HepG2 (cell line): ENCODE results near the gene FANK1. TPM values are rescaled to one million over a fixed set of nuclear protein-coding genes. Genes with fewer than 3 reads are reported as not detected.
A peak's percentile ranks its signal among the peaks of the same experiment; 100 is the strongest.
"Not testable (repeated sequence)": the region's sequence is repeated elsewhere in the genome, so short reads cannot be mapped to it uniquely, and the experiment has no call there.

ENCODE experiments used
- ATAC-seq: fragments of 200-7000 bp; cut with Tn5 transposase; 3 replicates; pipeline ENCODE4 v1.9.1; 2020; ENCODE audit warnings: mild to moderate bottlenecking, moderate library complexity
- BruUV-seq: library from RNA; stranded (reverse); fragments of 400-500 nt; replicated peaks from 2 replicates; lab custom pipeline; 2021; lab: Mats Ljungman, UMichigan
- CTCF ChIA-PET: fragments of 300-600 bp; formaldehyde crosslinking; extraction: SDS; loops from one replicate; lab custom pipeline; 2021; ENCODE audit warnings: low total read pairs, inconsistent platforms, low intra/inter-chr PET ratio; lab: Yijun Ruan, JAX
- POLR2A ChIA-PET: fragments of 350-600 bp; sonication (Branson Sonifier 250); formaldehyde crosslinking; loops from one replicate; lab custom pipeline; 2020; ENCODE audit warnings: antibody characterized with exemption, inconsistent platforms; lab: Yijun Ruan, JAX
- DNase-seq: peaks from one replicate; pipeline ENCODE4 v3.0.0-alpha.2; 2015; ENCODE audit warnings: low spot score
- FAIRE-seq: peaks from 3 replicates; lab custom pipeline; 2011; peaks lifted over from hg19 to GRCh38; lab: Jason Lieb, UNC
- H2AFZ ChIP-seq: one replicate; pipeline ENCODE4 v1.6.1; 2011; ENCODE audit warnings: low read length, inconsistent platforms
- H3K27ac ChIP-seq: fragments of 300-600 bp; 3 replicates; pipeline ENCODE4 v1.8.0; 2011; ENCODE audit warnings: mixed run types, mild to moderate bottlenecking, mixed read lengths, low read length, inconsistent platforms; ENCODE audit not compliant: insufficient read depth; ENCODE audit errors: extremely low read length
- H3K27me3 ChIP-seq, 2 experiments: fragments of 200-600 bp in 1 of 2; 2 replicates in 1 of 2; 3 replicates in 1 of 2; pipeline versions ENCODE4 v1.6.0 to v1.8.0; 2011; ENCODE audit warnings: low read length in 2 of 2, mild to moderate bottlenecking in 2 of 2, moderate library complexity in 2 of 2, inconsistent platforms in 1 of 2; ENCODE audit not compliant: insufficient read depth in 2 of 2, control insufficient read depth in 1 of 2
- H3K36me3 ChIP-seq, 2 experiments: fragments of 200-600 bp in 1 of 2; replicated peaks in 1 of 2; 2 replicates in 1 of 2; 3 replicates in 1 of 2; pipeline versions ENCODE4 v1.5.1 to v1.8.0; 2011; ENCODE audit warnings: low read length in 2 of 2, inconsistent platforms in 1 of 2; ENCODE audit not compliant: insufficient read depth in 2 of 2, control insufficient read depth in 1 of 2
- H3K4me1 ChIP-seq: 2 replicates; pipeline ENCODE4 v1.5.1; 2012; ENCODE audit warnings: low read length, inconsistent platforms; ENCODE audit not compliant: insufficient read depth
- H3K4me2 ChIP-seq: 2 replicates; pipeline ENCODE4 v1.6.0; 2011; ENCODE audit warnings: low read depth, low read length, inconsistent platforms
- H3K4me3 ChIP-seq, 3 experiments: fragments of 200-600 bp in 1 of 3; sonication (generic), shearing (Covaris generic) in 1 of 3; replicated peaks in 1 of 3; 2 replicates each; pipeline ENCODE4 v1.5.1; 2011 to 2016; ENCODE audit warnings: low read length in 3 of 3, inconsistent platforms in 2 of 3, low read depth in 2 of 3, mild to moderate bottlenecking in 2 of 3, control low read depth in 1 of 3, mixed read lengths in 1 of 3; ENCODE audit not compliant: insufficient read depth in 1 of 3
- H3K79me2 ChIP-seq: one replicate; pipeline ENCODE4 v1.6.1; 2011; ENCODE audit warnings: low read length, inconsistent platforms; ENCODE audit not compliant: insufficient read depth
- H3K9ac ChIP-seq: 2 replicates; pipeline ENCODE4 v1.6.0; 2011; ENCODE audit warnings: mild to moderate bottlenecking, low read depth, low read length, inconsistent platforms; ENCODE audit not compliant: insufficient read depth
- H3K9me3 ChIP-seq: 2 replicates; pipeline ENCODE4 v1.5.1; 2012; ENCODE audit warnings: mild to moderate bottlenecking, low read length
- H4K20me1 ChIP-seq: 2 replicates; pipeline ENCODE4 v1.6.0; 2011; ENCODE audit warnings: inconsistent platforms, mild to moderate bottlenecking, low read length, moderate library complexity; ENCODE audit not compliant: insufficient read depth
- ATF7-NPFF ChIP-seq: sonication (generic); formaldehyde crosslinking; IDR thresholded peaks from 2 replicates; pipeline ENCODE4 v1.8.1; 2023; ENCODE audit warnings: mild to moderate bottlenecking, low read depth, missing genetic modification reagents, moderate library complexity
- HOXA5 ChIP-seq: sonication (generic); formaldehyde crosslinking; IDR thresholded peaks from 2 replicates; pipeline ENCODE4 v1.4.0; 2020; ENCODE audit warnings: missing genetic modification reagents
- MAFF ChIP-seq: IDR thresholded peaks from 2 replicates; pipeline ENCODE4 v1.6.1; 2011; ENCODE audit warnings: low read depth, low read length, improper control_type of control experiment
- MAFK ChIP-seq, 2 experiments: IDR thresholded peaks in 1 of 2; conservative IDR thresholded peaks in 1 of 2; 2 replicates each; pipeline ENCODE4 v1.6.1; 2011; ENCODE audit warnings: improper control_type of control experiment in 2 of 2, low read length in 2 of 2
- ZNF543 ChIP-seq: sonication (generic); formaldehyde crosslinking; IDR thresholded peaks from 2 replicates; pipeline ENCODE4 v1.4.0; 2020; ENCODE audit warnings: mild to moderate bottlenecking, missing genetic modification reagents
- WGBS: methylation state at CpG from one replicate; pipeline ENCODE4 v1.1.6; 2017; ENCODE audit warnings: low lambda C conversion rate; 5-methylcytosine and 5-hydroxymethylcytosine counted together
- in situ Hi-C: cut with HindIII; loops from 2 replicates; pipeline ENCODE4 v1.10.0; 2017; ENCODE audit warnings: low pct_unique_long_range_greater_than_20kb; ENCODE audit not compliant: extremely low pct_ligation_motif_present
- intact Hi-C: fragments of 100-400 bp; cut with micrococcal nuclease; formaldehyde crosslinking; loops from one replicate; pipeline ENCODE4 v1.10.0; 2022; ENCODE audit not compliant: unreplicated experiment
- polyA plus RNA-seq, 8 experiments: library from polyadenylated mRNA; depleted of rRNA in 3 of 8; stranded (reverse) in 7 of 8; unstranded in 1 of 8; fragments of >200 nt; fragmentation: Illumina TruSeq in 4 of 8; extraction: Trizol in 4 of 8; gene quantifications; 2 replicates each; pipeline versions ENCODE4 v1.2.1 to v1.2.3, GENCODE V29; 2011 to 2016; ENCODE audit warnings: low read depth in 4 of 8, missing spikeins in 1 of 8, mixed read lengths in 1 of 8; ENCODE audit not compliant: insufficient read depth in 1 of 8
- total RNA-seq, 5 experiments: library from RNA; depleted of rRNA; stranded (reverse); fragments of >200 nt; fragmentation: Illumina TruSeq; extraction: Trizol; gene quantifications; 2 replicates each; pipeline ENCODE4 v1.2.3, GENCODE V29; 2016; ENCODE audit warnings: low read depth in 1 of 5
- TF ChIP-seq, protein P1 (sequence below): sonication (generic); formaldehyde crosslinking; IDR thresholded peaks from 2 replicates; pipeline ENCODE4 v1.4.0; 2020; ENCODE audit warnings: missing genetic modification reagents, low read depth, mild to moderate bottlenecking, borderline replicate concordance

FANK1 gene
- total and polyA plus RNA-seq, 2 of the 13 experiments (the other 11 are each of a cell fraction or from before 2014, with no cell fraction given) = 0.22 TPM; not detected in 1

DNA sequence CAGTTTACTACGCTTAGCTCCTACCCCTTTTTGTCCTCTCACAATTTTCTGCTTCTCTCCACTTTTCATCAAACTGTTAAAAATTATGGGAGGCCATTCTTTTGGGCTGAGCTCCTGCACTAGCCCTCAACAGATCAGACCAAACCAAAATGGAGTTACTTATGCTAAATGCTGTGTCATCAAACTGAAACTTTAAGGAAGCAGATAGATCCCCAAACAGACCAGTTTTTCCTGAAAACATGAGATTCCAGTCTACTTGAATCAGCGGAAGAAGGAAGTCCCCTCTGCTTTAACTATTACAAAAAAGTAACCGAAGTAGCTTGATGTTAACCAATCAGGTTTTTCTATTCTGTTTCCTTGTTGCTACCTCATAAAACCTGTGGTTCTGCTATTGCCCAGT lies 20.6 kb downstream of the FANK1 start:
- POLR2A ChIA-PET = no interaction called here

GRCh38 chr10:125917704-125918361 lies 21.5 kb downstream of the FANK1 start:
- intact Hi-C loops, POLR2A ChIA-PET, FAIRE-seq, BruUV-seq, H3K4me1 ChIP-seq, H3K36me3 ChIP-seq, H3K4me3 ChIP-seq, ATAC-seq, H2AFZ ChIP-seq, H3K9me3 ChIP-seq, H3K9ac ChIP-seq, in situ Hi-C loops, DNase-seq, H4K20me1 ChIP-seq, H3K4me2 ChIP-seq, H3K79me2 ChIP-seq, CTCF ChIA-PET, H3K27ac ChIP-seq: not testable (repeated sequence)
- 32% methylated on average over 8 of the region's 8 CpGs for WGBS
- peaks cover 2 to 13% of the 10 kb centered on the region in 2 experiments; a peak in 3 of 5 replicates for H3K27me3 ChIP-seq

More for the DNA sequence above, 20.6 kb downstream of the FANK1 start:
- no peaks in the 10 kb centered on the region for H3K79me2 ChIP-seq
- ATAC-seq (no peak), FAIRE-seq (no peak)
- CTCF ChIA-PET = no interaction called here
- intact Hi-C loops (no loop called here), in situ Hi-C loops (no loop called here)
- H3K27ac ChIP-seq = no peak overlapping the region
- WGBS = 24% methylated on average over 3 of the region's 3 CpGs
- no peak overlapping the region for H2AFZ ChIP-seq
- no TSS peak for BruUV-seq
- no peaks in the 10 kb centered on the region for H3K36me3 ChIP-seq
- no peak overlapping the region for H3K4me2 ChIP-seq
- no peak overlapping the region for H3K9ac ChIP-seq
- H4K20me1 ChIP-seq = no peaks in the 10 kb centered on the region
- peaks cover 4% of the 10 kb centered on the region; the same call in 1 of the 2 replicates for H3K4me1 ChIP-seq
- H3K9me3 ChIP-seq = peaks cover 10% of the 10 kb centered on the region
- no peak overlapping the region for H3K4me3 ChIP-seq
- H3K27me3 ChIP-seq = peaks cover 2 to 13% of the 10 kb centered on the region in 2 experiments; a peak in 3 of 5 replicates
- TF ChIP-seq MAFF (peak; percentile 55), ZNF543 (CRISPR knock-in tag) (no peak), ATF7-NPFF (CRISPR knock-in tag) (no peak), MAFK (conservative IDR thresholded peaks at IDR 0.05 in 1 of 2, IDR thresholded peaks at IDR 0.05 in 1 of 2; ENCODE audit: low read length in 2 of 2) (peak; percentile 48 to 79), HOXA5 (no peak)
- TF ChIP-seq, protein P1, sequence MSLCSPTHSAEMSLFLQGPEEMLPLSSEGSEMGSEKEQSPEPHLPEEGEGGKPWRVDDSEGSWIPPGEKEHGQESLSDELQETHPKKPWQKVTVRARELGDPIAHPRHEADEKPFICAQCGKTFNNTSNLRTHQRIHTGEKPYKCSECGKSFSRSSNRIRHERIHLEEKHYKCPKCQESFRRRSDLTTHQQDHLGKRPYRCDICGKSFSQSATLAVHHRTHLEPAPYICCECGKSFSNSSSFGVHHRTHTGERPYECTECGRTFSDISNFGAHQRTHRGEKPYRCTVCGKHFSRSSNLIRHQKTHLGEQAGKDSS (CRISPR knock-in tag) = no peak
- TF ChIP-seq, all 625 proteins: peak for 2
- DNase-seq = no peak
